Heart right ventricle (tissue), 16 donors: Measurements from ENCODE around the gene NUDT7. TPM values are rescaled to one million over a fixed set of nuclear protein-coding genes. Genes with fewer than 3 reads are reported as not detected.

Experiments
- ATAC-seq, 8 donors: fragments of 200-7000 bp; cut with Tn5 transposase; one replicate each; pipeline ENCODE4 v1.9.1; 2020; ENCODE audit warnings: mild to moderate bottlenecking in 8 of 8, moderate library complexity in 8 of 8, moderate number of reproducible peaks in 1 of 8
- DNase-seq, 2 donors: peaks; one replicate each; pipeline ENCODE4 v3.0.0-alpha.2; 2020
- H3K27ac ChIP-seq, 10 donors: fragments of 200-600 bp; sonication (generic) in 2 of 10; one replicate each; pipeline versions ENCODE4 v1.5.0 to v1.8.0; 2020 to 2022; ENCODE audit warnings: mild to moderate bottlenecking in 3 of 10
- H3K27me3 ChIP-seq, 7 donors: fragments of 200-600 bp; one replicate each; pipeline ENCODE4 v1.8.0; 2021 to 2022; ENCODE audit warnings: mild to moderate bottlenecking in 2 of 7
- H3K36me3 ChIP-seq, 9 donors: fragments of 200-600 bp; sonication (generic) in 1 of 9; one replicate each; pipeline versions ENCODE4 v1.5.0 to v1.8.0; 2020 to 2022; ENCODE audit warnings: mild to moderate bottlenecking in 2 of 9
- H3K4me1 ChIP-seq, 9 donors: fragments of 200-600 bp; sonication (generic) in 1 of 9; one replicate each; pipeline versions ENCODE4 v1.5.0 to v1.8.0; 2020 to 2022; ENCODE audit warnings: mild to moderate bottlenecking in 4 of 9
- H3K4me3 ChIP-seq, 10 donors: fragments of 200-600 bp; sonication (generic) in 2 of 10; one replicate each; pipeline versions ENCODE4 v1.5.0 to v1.8.0; 2020 to 2022; ENCODE audit warnings: mild to moderate bottlenecking in 7 of 10, moderate library complexity in 2 of 10
- H3K9me3 ChIP-seq, 11 donors: fragments of 200-600 bp in 10 of 11; sonication (generic) in 2 of 11; one replicate each; pipeline versions ENCODE4 v1.5.0 to v1.8.0; 2013 to 2022; ENCODE audit warnings: mild to moderate bottlenecking in 2 of 11, control low read depth in 1 of 11, moderate library complexity in 1 of 11
- WGBS, 2 donors: extraction: QIAGEN DNeasy Blood & Tissue Kit; methylation state at CpG; one replicate each; pipeline ENCODE4 v1.1.7; 2013; ENCODE audit warnings: inconsistent platforms in 1 of 2; 5-methylcytosine and 5-hydroxymethylcytosine counted together
- intact Hi-C, 10 donors: fragments of 100-400 bp; cut with DNase I; formaldehyde crosslinking; loops; one replicate each; pipeline versions ENCODE4 v1.11.1 to v1.14.2; 2022
- polyA plus RNA-seq, 2 donors: library from polyadenylated mRNA; stranded (reverse); fragments of 200-250 nt; gene quantifications; one replicate each; pipeline ENCODE4 v1.2.3, GENCODE V29; 2013
- total RNA-seq, 10 donors: library from RNA; stranded (reverse); fragmentation: NEBNext Ultra II Directional in 3 of 10; extraction: Animal tissue kit (Norgen Biotek cat#: 25700) in 3 of 10; gene quantifications; one replicate each; pipeline versions ENCODE4 v1.2.1 to v1.2.4, GENCODE V29; 2021 to 2023
- TF ChIP-seq, protein P1 (sequence below), 9 donors: fragments of 200-600 bp; sonication (generic) in 2 of 9; IDR thresholded peaks; one replicate each; pipeline versions ENCODE4 v1.5.0 to v1.8.0; 2021 to 2022; ENCODE audit warnings: antibody characterized with exemption in 9 of 9, mild to moderate bottlenecking in 5 of 9, moderate library complexity in 1 of 9
- donor health status: Arrhythmogenic right ventricular cardiomyopathy.
- donor health status: ischemic (EF 13 %, LVEDD 7.1; RV severe dilation, severe dysfunction).
- donor health status: healthy with polysubstance abuse.
- donor health status: DM: no; HTN: yes; CAD: no.
- donor health status: DM: no; HTN: no; CAD: no.
- donor health status: ischemic (EF 25% LVEDD 6.9; RV normal size, moderate dysfunction).
- donor health status: ischemic (EF 25% LVEDD 5.7; RV mildly dilated, moderate dysfunction).
- donor health status: healthy.
- donor health status: DM: yes; HTN: yes; CAD: no.
- donor health status: Ischemic cardiomyopathy.
- donor health status: ischemic (EF 35%, LVEDD 5.7; RV mildly dilated, moderate dysfunction).
- donor health status: nonischemic (EF 11% LVEDD 7.7; RV severe dilation, severe dysfunction).
- donor health status: DM: yes; HTN: yes; CAD: no.
- donor health status: PGD.
- donor health status: ischemic (EF 29% LVEDD 5.4; RV normal size, mild dysfunction).
- donor health status: nonischemic (EF 23%, LVEDD 6.1; RV moderate dilation, normal function).

The NUDT7 gene
- total and polyA plus RNA-seq, 12 donors, result 10.3 to 75.7 (median 46.9) TPM

DNA sequence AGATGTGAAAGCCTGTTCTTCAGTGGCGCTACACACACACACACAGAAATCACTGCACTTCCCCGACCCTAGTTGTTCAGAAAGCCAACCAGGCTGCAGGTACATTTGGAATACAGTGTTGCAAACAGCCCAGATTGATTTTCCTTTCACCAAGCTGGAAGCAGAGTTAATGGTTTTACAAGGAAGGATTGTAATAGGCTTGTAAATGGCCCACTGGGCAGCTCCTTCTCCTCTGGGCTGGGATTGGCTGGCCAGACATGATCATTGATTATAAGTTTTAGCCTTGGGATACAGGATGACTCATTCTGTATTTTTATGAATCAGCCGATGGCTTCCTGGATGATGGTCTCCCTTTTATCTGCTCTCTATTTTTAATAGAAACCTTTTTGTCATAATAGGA lies 68.6 kb downstream of the NUDT7 start:
- intact Hi-C loops, result loop anchor here in 1 of 10 donors (5.0 to 10.0 kb wide), 2 partner anchors 49 to 104 kb away; no protein-coding TSS in a partner anchor
- Histone ChIP-seq H3K36me3 (no peaks in the 10 kb centered on the region), H3K4me1 (peaks cover 0 to 20% (median 8%) of the 10 kb centered on the region in 9 donors), H3K27me3 (peaks cover 4 to 64% (median 44%) of the 10 kb centered on the region in 7 donors), H3K27ac (no peak overlapping the region), H3K9me3 (no peaks in the 10 kb centered on the region), H3K4me3 (no peak overlapping the region)
- DNase-seq (no peak), ATAC-seq (no peak)
- WGBS, 2 donors, result 77% methylated on average over 3 of the region's 3 CpGs
- TF ChIP-seq, protein P1, sequence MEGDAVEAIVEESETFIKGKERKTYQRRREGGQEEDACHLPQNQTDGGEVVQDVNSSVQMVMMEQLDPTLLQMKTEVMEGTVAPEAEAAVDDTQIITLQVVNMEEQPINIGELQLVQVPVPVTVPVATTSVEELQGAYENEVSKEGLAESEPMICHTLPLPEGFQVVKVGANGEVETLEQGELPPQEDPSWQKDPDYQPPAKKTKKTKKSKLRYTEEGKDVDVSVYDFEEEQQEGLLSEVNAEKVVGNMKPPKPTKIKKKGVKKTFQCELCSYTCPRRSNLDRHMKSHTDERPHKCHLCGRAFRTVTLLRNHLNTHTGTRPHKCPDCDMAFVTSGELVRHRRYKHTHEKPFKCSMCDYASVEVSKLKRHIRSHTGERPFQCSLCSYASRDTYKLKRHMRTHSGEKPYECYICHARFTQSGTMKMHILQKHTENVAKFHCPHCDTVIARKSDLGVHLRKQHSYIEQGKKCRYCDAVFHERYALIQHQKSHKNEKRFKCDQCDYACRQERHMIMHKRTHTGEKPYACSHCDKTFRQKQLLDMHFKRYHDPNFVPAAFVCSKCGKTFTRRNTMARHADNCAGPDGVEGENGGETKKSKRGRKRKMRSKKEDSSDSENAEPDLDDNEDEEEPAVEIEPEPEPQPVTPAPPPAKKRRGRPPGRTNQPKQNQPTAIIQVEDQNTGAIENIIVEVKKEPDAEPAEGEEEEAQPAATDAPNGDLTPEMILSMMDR (IDR thresholded peaks at IDR 0.05), result no peak

Other genes with a start within 250 kb of the NUDT7 start
- 10 to 100 TPM in 9 of 10 donors, 1 to 10 TPM in 1; 7.3 to 61.0 (median 28.0) TPM for gene VAT1L, start 66.0 kb downstream of the NUDT7 start, total RNA-seq
- 1 to 10 TPM in 1 of 2 donors, under 1 TPM in 1; 0.19 to 4.2 TPM for gene VAT1L, start 66.0 kb downstream of the NUDT7 start, polyA plus RNA-seq